Trophoblast cell (in vitro differentiated cells and primary cell): ENCODE data around the gene OR4D1.
"Not testable (repeated sequence)": the region's sequence is repeated elsewhere in the genome, so short reads cannot be mapped to it uniquely, and the experiment has no call there.

Source experiments
- DNase-seq, 2 donors: peaks; one replicate each; pipeline ENCODE4 v3.0.0-alpha.2; 2016
- H2AFZ ChIP-seq: 2 replicates; pipeline ENCODE4 v1.6.1; 2013; ENCODE audit warnings: low read length, moderate library complexity, mild to moderate bottlenecking; ENCODE audit not compliant: insufficient read depth, poor library complexity
- H2AK5ac ChIP-seq: 2 replicates; pipeline ENCODE4 v1.6.1; 2013; ENCODE audit warnings: mild to moderate bottlenecking, low read length
- H2BK120ac ChIP-seq: 2 replicates; pipeline ENCODE4 v1.6.1; 2013; ENCODE audit warnings: low read length, mild to moderate bottlenecking, moderate library complexity; ENCODE audit not compliant: insufficient read depth, poor library complexity
- H2BK12ac ChIP-seq: 2 replicates; pipeline ENCODE4 v1.6.1; 2013; ENCODE audit warnings: mild to moderate bottlenecking, low read length, moderate library complexity
- H2BK5ac ChIP-seq: 2 replicates; pipeline ENCODE4 v1.6.1; 2013; ENCODE audit warnings: low read length, low read depth, moderate library complexity, mild to moderate bottlenecking; ENCODE audit not compliant: poor library complexity
- H3K14ac ChIP-seq: 2 replicates; pipeline ENCODE4 v1.6.1; 2013; ENCODE audit warnings: mild to moderate bottlenecking, low read length
- H3K18ac ChIP-seq: 2 replicates; pipeline ENCODE4 v1.6.1; 2013; ENCODE audit warnings: mild to moderate bottlenecking, low read length
- H3K23ac ChIP-seq: 2 replicates; pipeline ENCODE4 v1.6.1; 2013; ENCODE audit warnings: low read length
- H3K27ac ChIP-seq: 2 replicates; pipeline ENCODE4 v1.5.1; 2013; ENCODE audit warnings: low read depth, mild to moderate bottlenecking, inconsistent platforms, low read length, moderate library complexity
- H3K27me3 ChIP-seq: 2 replicates; pipeline ENCODE4 v1.6.1; 2013; ENCODE audit warnings: inconsistent platforms, mild to moderate bottlenecking, low read length, moderate library complexity; ENCODE audit not compliant: insufficient read depth
- H3K36me3 ChIP-seq, 2 experiments: 1 replicate in 1 of 2; 2 replicates in 1 of 2; pipeline ENCODE4 v1.6.1; 2013; ENCODE audit warnings: low read length in 2 of 2, mild to moderate bottlenecking in 2 of 2, moderate library complexity in 1 of 2; ENCODE audit not compliant: insufficient read depth in 2 of 2, control insufficient read depth in 1 of 2
- H3K4ac ChIP-seq: 2 replicates; pipeline ENCODE4 v1.6.1; 2013; ENCODE audit warnings: low read depth, mild to moderate bottlenecking, low read length, moderate library complexity
- H3K4me1 ChIP-seq, 2 experiments: 1 replicate in 1 of 2; 2 replicates in 1 of 2; pipeline ENCODE4 v1.6.1; 2013; ENCODE audit warnings: low read length in 2 of 2, mild to moderate bottlenecking in 2 of 2, moderate library complexity in 1 of 2; ENCODE audit not compliant: insufficient read depth in 2 of 2, control insufficient read depth in 1 of 2
- H3K4me2 ChIP-seq: 2 replicates; pipeline ENCODE4 v1.6.1; 2013; ENCODE audit warnings: inconsistent platforms, mild to moderate bottlenecking, low read length, moderate library complexity
- H3K4me3 ChIP-seq: 2 replicates; pipeline ENCODE4 v1.5.1; 2013; ENCODE audit warnings: mild to moderate bottlenecking, low read depth, low read length, inconsistent platforms
- H3K79me1 ChIP-seq: one replicate; pipeline ENCODE4 v1.6.1; 2013; ENCODE audit warnings: low read length
- H3K79me2 ChIP-seq: 2 replicates; pipeline ENCODE4 v1.6.1; 2013; ENCODE audit warnings: low read length, mild to moderate bottlenecking; ENCODE audit not compliant: control insufficient read depth, insufficient read depth, poor library complexity
- H3K9ac ChIP-seq: 2 replicates; pipeline ENCODE4 v1.6.1; 2013; ENCODE audit warnings: mild to moderate bottlenecking, low read length
- H3K9me3 ChIP-seq: 2 replicates; pipeline ENCODE4 v1.6.1; 2013; ENCODE audit warnings: low read depth, mild to moderate bottlenecking, control low read depth, inconsistent platforms, low read length; ENCODE audit not compliant: insufficient read depth
- H4K12ac ChIP-seq: 2 replicates; pipeline ENCODE4 v1.6.1; 2013; ENCODE audit warnings: low read depth, mild to moderate bottlenecking, low read length, moderate library complexity
- H4K8ac ChIP-seq: 2 replicates; pipeline ENCODE4 v1.6.1; 2013; ENCODE audit warnings: low read depth, mild to moderate bottlenecking, low read length, moderate library complexity
- H4K91ac ChIP-seq: one replicate; pipeline ENCODE4 v1.6.1; 2013; ENCODE audit warnings: low read depth, mild to moderate bottlenecking, low read length, moderate library complexity
- WGBS: extraction: QIAGEN DNeasy Blood & Tissue Kit; methylation state at CpG from one replicate; pipeline ENCODE4 v1.1.7; 2013; ENCODE audit warnings: missing lambda C conversion rate; ENCODE audit not compliant: insufficient read length, insufficient coverage; ENCODE audit errors: extremely low coverage; 5-methylcytosine and 5-hydroxymethylcytosine counted together

The OR4D1 gene

GRCh38 chr17:58120195-58120822 is 27.9 kb upstream of the OR4D1 start:
- no peak overlapping the region for H3K4ac ChIP-seq
- no peak overlapping the region for H3K23ac ChIP-seq
- no peak overlapping the region for H3K18ac ChIP-seq
- H3K36me3 ChIP-seq: no peaks in the 10 kb centered on the region
- peak; percentile 45 to 79 for DNase-seq
- no peaks in the 10 kb centered on the region for H3K9me3 ChIP-seq
- no peak overlapping the region for H3K9ac ChIP-seq
- H4K8ac ChIP-seq: no peak overlapping the region
- H2AFZ ChIP-seq: no peak overlapping the region
- no peak overlapping the region for H3K4me3 ChIP-seq
- no peak overlapping the region for H2AK5ac ChIP-seq
- H4K12ac ChIP-seq: no peak overlapping the region
- H3K79me1 ChIP-seq: no peaks in the 10 kb centered on the region
- no peak overlapping the region for H3K27ac ChIP-seq
- no peak overlapping the region for H3K14ac ChIP-seq
- no peak overlapping the region for H2BK12ac ChIP-seq
- H2BK120ac ChIP-seq: no peak overlapping the region
- no peak overlapping the region for H4K91ac ChIP-seq
- H2BK5ac ChIP-seq: no peak overlapping the region
- no peaks in the 10 kb centered on the region for H3K79me2 ChIP-seq
- no peaks in the 10 kb centered on the region for H3K4me1 ChIP-seq
- no peak overlapping the region for H3K4me2 ChIP-seq
- no CpG with 5 or more reads among the region's 7 CpGs for WGBS
- no peaks in the 10 kb centered on the region for H3K27me3 ChIP-seq

DNA sequence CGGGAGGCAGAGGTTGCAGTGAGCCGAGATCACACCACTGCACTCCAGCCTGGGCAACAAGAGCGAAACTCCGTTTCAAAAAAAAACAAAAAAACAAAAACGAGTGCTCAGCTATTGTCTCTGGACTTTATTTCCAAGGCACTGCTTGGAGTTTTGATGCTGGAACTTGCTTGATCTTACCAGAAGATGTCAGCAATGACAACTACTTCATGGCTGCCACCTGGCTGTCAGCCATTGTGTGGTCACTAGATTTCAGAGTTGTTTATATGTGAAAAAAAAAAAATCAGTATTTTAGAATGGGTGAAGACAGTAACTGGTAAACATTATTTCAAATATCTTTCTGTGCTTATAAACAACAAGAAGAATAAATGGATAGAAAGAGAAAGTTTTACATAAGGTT is 26.3 kb upstream of the OR4D1 start:
- H3K27ac ChIP-seq: no peak overlapping the region
- no peak overlapping the region for H3K4me3 ChIP-seq
- no peak overlapping the region for H2BK5ac ChIP-seq
- no peak overlapping the region for H3K23ac ChIP-seq
- no peak overlapping the region for H2AK5ac ChIP-seq
- no peak overlapping the region for H4K91ac ChIP-seq
- no peak overlapping the region for H3K9ac ChIP-seq
- no peaks in the 10 kb centered on the region for H3K36me3 ChIP-seq
- H3K27me3 ChIP-seq: no peaks in the 10 kb centered on the region
- no peaks in the 10 kb centered on the region for H3K4me1 ChIP-seq
- no peak overlapping the region for H2BK120ac ChIP-seq
- no peak overlapping the region for H3K18ac ChIP-seq
- H4K12ac ChIP-seq: no peak overlapping the region
- no peaks in the 10 kb centered on the region for H3K9me3 ChIP-seq
- H3K79me1 ChIP-seq: no peaks in the 10 kb centered on the region
- DNase-seq: peak in 1 of 2 donors; percentile 21
- no peak overlapping the region for H3K4ac ChIP-seq
- no peak overlapping the region for H3K4me2 ChIP-seq
- no peak overlapping the region for H2AFZ ChIP-seq
- no peak overlapping the region for H2BK12ac ChIP-seq
- no peaks in the 10 kb centered on the region for H3K79me2 ChIP-seq
- H4K8ac ChIP-seq: no peak overlapping the region
- no peak overlapping the region for H3K14ac ChIP-seq
- WGBS: no CpG with 5 or more reads among the region's 5 CpGs

DNA sequence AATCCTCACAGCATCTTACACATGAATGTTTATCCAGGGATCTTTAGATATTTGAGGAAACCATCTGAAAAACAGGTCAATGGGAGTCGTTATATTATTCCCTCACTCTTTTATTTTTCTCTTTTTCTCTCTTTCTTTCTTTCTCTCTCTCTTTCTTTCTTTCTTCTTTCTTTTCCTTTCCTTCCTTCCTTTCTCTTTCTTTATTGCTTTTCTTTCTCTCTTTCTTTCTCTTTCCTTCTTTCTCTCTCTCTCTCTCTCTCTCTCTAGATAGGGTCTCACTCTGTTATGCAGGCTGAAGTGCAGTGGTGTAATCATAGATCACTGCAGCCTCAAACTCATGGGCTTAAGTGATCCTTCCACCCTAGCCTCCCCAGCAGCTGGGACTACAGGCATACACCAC is 20.3 kb upstream of the OR4D1 start:
- no peak overlapping the region for H2BK120ac ChIP-seq
- no peak overlapping the region for H2BK12ac ChIP-seq
- H4K91ac ChIP-seq: no peak overlapping the region
- no peak overlapping the region for H3K4me2 ChIP-seq
- H3K79me2 ChIP-seq: no peaks in the 10 kb centered on the region
- H3K4me3 ChIP-seq: no peak overlapping the region
- no peak overlapping the region for H3K9ac ChIP-seq
- no peak overlapping the region for H3K27ac ChIP-seq
- H3K14ac ChIP-seq: no peak overlapping the region
- H2AK5ac ChIP-seq: no peak overlapping the region
- no peaks in the 10 kb centered on the region for H3K4me1 ChIP-seq
- no peak overlapping the region for H4K8ac ChIP-seq
- no peak overlapping the region for H3K18ac ChIP-seq
- no peak overlapping the region for H3K4ac ChIP-seq
- WGBS: no CpG with 5 or more reads among the region's 1 CpG
- no peak overlapping the region for H4K12ac ChIP-seq
- no peak overlapping the region for H3K23ac ChIP-seq
- DNase-seq: no peak
- no peak overlapping the region for H2AFZ ChIP-seq
- no peak overlapping the region for H2BK5ac ChIP-seq
- no peaks in the 10 kb centered on the region for H3K79me1 ChIP-seq
- no peaks in the 10 kb centered on the region for H3K36me3 ChIP-seq
- H3K9me3 ChIP-seq: no peaks in the 10 kb centered on the region
- no peaks in the 10 kb centered on the region for H3K27me3 ChIP-seq

DNA sequence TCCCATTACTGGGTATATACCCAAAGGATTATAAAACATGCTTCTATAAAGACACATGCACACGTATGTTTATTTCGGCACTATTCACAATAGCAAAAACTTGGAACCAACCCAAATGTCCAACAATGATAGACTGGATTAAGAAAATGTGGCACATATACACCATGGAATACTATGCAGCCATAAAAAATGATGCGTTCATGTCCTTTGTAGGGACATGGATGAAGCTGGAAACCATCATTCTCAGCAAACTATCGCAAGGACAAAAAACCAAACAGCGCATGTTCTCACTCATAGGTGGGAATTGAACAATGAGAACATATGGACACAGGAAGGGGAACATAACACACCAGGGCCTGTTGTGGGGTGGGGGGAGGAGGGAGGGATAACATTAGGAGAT is 15.5 kb upstream of the OR4D1 start:
- H3K79me1 ChIP-seq, H3K9ac ChIP-seq: not testable (repeated sequence)

More for the DNA sequence above, 15.5 kb upstream of the OR4D1 start:
- H3K4me3 ChIP-seq, H3K14ac ChIP-seq, H4K8ac ChIP-seq, H3K4me1 ChIP-seq, H4K12ac ChIP-seq, H3K9me3 ChIP-seq, H3K27me3 ChIP-seq, H2AFZ ChIP-seq, H4K91ac ChIP-seq, H2BK5ac ChIP-seq, H3K79me2 ChIP-seq, H2AK5ac ChIP-seq, H3K23ac ChIP-seq, H3K18ac ChIP-seq, H3K4ac ChIP-seq, H2BK12ac ChIP-seq, DNase-seq, H3K27ac ChIP-seq, H3K36me3 ChIP-seq, H2BK120ac ChIP-seq, H3K4me2 ChIP-seq: not testable (repeated sequence)
- whole genome bisulfite sequencing: no CpG with 5 or more reads among the region's 5 CpGs
